HG03097 (cell line): ENCODE data around the gene FOXN4.

Experiments used
- ATAC-seq: cut with Tn5 transposase; IDR thresholded peaks from one replicate; pipeline ENCODE4 v1.9.1; 2021; ENCODE audit not compliant: unreplicated experiment, low FRiP score

The FOXN4 gene

DNA sequence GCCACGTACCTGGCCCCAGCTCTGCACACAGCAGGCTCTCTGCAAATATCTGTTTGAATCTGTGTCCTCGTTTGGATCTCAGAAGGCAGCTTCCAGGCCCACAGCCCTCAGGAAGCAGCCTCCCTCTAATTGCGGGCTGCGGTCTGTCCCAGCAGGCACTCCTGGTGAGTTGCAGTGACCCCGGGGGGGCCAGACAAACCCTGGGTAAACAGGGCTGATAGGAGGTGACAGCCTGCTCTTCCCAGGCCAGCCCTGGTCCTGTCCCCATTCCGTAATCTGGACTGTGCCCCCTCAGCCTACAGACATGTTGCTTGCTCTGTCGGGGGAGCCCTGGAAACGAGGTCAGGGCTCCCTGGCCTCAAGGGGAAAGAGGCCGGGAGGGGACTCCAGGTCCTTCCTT is 2.0 kb downstream of the FOXN4 start:
- ATAC-seq: no peak

DNA sequence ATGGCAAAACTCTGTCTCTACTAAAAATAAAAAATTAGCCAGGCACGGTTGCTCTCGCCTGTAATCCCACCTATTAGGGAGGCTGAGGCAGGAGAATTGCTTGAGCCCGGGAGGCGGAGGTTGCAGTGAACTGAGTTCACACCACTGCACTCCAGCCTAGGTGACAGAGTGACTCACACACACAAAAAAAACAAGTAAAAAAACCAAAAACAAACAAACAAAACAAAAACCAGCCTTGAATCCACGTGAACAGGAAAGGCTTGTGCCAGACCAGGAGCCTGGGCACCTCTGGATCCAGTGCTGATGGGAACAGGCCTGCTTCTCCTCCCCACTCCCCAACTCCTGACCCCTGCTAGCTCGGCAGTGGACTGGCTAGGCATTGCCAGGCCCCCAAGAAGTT is 3.5 kb downstream of the FOXN4 start:
- ATAC-seq: no peak

DNA sequence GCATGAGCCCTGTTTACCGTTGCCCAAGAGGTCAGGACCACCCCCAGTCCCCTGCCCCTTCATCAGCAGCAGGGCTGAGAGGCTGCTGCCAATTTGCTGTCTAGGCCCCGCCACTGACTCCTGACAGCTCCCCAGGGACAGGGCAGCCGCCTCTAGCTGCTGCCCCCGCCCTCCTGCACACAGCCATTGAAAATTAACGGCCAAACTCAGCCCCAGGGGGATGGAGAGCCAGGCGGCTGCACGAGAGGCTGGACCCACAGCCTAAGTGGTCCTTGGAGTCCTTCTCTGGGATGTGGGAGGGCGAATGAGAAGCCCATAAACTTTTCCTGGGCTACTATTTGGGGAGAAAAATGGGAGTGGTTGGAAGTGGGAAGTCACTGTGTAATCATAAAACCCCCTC is 4.6 kb downstream of the FOXN4 start:
- no peak for ATAC-seq

DNA sequence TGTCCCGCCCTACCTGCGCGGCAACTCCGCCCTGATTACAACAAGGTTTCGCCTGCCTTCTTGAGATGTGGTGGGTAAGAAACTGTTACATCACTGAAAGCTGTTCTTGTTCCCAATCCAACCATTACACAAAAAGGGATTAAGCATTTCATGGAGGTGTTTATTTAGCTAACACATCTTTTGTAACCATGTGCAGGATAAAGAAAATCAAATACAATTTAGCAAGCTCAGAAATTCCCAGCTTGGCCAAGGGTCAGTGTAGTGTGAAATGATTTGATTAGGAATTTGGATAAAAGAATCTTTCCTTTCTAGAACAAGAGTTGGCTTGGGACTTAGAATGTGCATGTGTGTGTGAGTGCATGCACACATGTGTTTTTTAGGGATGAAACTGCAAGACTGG is 6.3 kb downstream of the FOXN4 start:
- no peak for ATAC-seq

DNA sequence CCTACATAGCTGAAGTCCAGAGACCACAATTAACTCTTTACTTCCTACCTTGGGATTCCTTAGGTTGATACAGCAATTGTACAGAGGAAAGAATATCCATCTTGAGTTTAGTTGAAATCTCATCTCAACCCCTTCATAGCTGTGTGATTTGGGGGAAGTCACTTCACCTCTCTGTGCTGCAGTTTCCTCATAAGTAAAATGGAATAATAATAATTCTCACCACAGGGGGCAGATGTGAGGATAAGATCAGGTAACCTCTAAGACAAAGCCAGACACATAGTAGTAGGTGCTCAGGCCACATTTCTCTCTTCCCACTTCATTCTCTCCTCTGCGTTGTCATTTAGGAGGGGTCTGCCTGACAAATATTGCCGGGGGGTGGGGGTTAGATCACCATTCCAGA is 6.7 kb downstream of the FOXN4 start:
- ATAC-seq: no peak

DNA sequence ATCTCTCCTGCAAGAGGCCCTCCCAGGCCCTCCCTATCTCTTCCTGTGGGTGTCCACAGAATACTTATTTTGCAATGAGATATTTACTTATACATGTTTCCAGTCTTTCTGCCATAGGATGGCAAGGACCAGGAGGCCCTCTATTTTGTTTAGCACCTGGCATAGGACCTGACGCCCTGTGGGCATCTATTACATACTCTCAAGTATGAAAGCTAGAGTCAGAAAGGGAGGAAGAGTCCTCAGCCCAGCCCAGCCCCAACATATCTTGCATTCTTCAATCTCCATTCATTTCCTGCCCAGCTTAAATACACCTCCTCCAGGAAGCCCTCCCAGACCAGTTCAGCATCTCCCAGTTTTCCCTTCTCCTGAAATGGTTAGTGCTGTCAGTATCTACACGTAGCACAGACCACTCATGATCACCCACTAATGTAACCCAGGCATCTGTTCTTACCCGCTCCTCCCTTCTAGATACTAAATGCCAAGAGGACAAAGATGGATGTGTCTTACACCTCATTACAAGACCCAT is 7.4 kb downstream of the FOXN4 start:
- no peak for ATAC-seq

DNA sequence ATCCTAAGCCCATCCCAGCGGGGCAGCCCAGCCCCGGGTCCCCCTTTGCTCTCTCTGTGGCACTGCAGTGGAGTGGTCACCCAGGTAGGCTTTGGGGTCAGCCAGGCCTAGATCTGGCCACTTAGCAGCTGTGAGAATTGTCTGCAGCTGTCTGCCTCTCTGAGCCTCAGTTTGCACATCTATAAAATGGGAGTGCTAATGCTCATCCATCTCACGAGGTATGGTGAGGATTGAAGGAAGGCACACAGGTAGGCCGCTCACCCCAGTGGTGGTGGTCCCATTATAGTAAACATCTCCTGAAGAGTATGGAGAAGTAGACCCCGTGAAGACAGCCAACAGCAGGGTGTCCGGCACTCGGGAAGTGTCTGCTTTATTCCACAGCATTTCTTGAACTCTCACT is 9.2 kb downstream of the FOXN4 start:
- no peak for ATAC-seq

DNA sequence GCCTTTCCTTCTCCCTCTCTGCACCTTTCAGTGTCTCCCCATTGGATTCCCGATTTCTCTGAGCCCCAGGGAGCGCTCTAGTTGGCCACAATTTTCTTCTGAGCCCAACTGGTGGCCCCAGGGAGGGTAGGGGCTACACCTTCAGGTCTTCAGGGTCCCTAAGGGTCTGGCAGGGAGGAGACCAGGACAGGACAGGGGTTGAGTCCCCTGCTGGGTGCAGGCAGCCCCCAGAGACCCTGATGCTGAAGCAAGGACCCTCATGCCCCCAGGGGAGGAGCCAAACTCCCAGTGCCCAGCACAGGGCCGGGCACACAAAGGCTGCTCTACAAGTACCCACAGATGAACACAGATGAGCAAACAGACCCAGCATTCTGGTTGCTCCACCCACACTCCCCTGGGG is 12.7 kb downstream of the FOXN4 start:
- ATAC-seq: no peak

DNA sequence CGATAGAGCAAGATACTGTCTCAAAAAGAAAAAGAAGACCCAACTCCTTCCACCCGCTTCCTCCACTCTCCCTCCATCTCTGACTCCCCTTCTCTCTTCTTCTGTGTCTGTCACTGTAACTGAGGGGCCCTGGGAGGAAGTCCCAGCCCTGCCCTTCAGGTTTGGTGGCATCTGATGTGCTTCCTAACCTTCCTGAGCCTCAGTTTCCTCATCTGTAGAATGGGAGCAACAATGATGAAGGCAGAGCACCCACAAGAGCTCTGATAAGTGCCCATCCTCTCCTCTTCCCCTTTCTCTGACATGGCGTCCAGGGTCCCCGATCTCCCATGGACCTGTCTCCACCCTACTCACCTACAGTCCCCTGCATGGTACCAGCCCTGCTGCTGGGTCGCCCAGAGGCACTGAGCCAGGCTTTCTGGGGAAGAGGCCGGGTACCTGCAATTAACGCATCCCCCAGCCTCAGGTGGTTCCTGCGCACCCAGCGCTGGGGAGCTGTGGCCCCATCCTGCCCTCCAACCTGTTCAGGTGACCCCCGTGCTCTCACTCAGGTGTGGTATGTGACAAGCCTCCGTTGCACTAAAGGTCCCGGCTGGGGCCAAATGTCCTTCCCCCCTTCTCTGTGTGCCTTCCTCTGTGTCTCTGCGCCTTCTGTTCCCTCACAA is 13.2 kb downstream of the FOXN4 start:
- no peak for ATAC-seq

DNA sequence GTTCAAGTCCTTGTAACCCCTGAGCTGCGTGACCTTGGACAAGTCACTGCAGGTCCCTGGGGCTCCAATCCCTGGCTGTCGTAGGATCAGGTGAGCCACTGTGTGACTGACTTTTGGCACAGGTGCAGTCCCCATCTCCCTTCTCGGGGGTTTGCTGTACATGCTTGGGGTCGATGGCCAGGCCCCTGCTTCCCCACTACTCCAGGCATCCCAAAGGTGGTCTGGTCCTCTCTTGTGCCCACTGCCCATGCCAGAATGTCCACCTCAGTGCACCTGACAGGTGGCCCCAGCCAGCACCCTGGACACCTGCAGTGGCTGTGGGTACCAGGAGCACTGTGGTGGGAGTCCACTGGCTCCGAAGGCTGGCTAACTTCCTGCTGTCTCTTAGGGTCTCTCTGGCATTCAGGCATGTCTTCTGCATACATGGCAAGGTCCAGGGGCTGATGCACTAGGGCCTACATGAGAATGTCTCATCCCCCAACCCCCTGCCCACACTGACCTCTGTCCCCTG is 14.7 kb downstream of the FOXN4 start:
- ATAC-seq: no peak

DNA sequence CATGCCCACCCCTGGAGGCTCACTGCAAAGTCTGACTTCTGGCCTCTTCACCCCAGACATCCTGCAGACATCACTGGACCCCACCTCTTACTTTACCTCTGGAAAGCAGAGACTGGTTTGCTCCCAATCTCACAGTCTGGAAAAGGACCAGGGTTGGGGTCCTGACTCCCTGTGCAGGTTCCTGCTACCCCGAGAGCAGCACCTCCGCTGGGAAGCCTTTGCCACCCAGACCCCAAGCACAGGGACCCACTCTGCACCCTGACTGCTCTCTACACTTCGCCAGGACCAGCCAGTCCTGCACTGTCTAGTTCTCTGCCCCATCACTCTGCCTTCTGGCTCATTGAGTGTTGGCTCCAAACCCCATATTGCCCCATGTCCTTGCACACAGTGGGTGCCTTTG is 16.0 kb downstream of the FOXN4 start:
- ATAC-seq: no peak

DNA sequence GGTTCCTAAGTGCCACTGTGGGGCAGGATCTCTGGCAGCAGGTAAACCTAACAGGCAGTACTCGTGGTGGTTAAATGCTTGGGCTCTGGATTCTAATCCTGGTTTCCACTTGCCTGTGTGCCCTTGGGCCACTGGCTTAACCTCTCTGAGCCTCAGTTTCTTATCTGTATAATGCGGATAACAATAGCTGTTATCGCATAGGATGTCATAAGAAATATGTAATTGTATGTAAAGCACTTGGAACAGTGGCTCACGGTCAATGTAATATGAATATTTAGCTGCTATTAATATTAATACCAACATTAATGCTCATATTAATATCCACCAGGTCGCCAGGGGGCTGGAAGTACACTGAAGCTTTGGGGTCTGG is 16.8 kb downstream of the FOXN4 start:
- no peak for ATAC-seq

DNA sequence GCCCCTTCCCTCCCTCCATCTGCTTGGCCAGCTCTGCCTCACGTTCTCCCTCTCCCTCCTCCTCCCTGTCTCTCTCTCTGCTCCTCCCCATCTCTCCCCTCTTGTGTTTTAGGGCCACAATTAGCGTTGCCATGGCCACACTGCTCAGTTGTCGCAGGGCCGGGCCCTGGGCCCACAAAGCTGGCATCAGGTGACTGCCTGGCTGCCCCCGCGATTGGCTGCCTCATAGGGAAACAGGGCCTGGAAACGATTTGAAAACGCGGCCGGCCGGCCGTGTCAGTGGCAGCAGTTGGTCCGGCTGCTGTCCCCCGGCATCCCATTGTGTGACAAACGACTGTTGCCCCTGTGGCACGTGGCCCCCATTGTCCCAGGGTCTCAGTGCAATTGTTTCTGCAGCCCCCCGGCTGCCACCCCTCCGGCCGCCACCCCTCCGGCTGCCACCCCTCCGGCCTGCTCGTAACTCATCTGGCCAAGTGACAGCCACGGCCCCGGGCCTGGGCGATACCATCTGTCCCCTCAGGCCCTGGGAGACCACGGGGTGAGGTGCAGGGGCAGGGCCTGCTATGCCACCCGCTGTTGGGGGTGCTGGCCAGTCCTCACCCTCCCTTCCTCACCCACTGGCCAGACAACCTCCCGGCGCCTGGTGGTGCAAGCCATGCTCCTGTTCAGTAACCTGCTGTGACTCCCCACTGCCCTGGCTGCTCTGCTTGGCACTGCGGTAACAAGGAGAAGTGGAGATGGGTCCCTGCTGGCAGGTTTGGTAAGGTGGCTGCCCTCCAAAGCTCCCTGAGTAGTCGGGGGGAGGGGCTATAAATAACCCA is 17.4 kb downstream of the FOXN4 start:
- no peak for ATAC-seq

DNA sequence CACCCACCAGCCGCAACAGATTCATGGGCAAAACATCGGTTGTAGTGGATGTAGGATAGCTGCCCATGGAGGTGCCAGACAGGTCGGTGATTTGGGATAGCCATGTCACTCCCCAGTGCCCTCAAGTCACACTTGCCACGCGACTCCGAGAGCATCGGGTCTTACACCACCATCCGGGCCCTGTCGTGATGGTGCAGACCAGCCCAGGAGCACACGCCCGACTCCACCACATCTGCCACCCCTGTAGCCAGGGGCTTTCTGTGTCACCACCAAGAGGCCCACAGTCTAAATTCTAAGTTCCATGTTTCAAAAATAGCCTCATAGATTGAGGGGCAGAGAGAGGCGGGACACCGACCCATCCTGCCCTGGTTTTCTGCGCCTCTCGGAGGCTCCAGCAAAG is 18.0 kb downstream of the FOXN4 start:
- ATAC-seq: no peak

DNA sequence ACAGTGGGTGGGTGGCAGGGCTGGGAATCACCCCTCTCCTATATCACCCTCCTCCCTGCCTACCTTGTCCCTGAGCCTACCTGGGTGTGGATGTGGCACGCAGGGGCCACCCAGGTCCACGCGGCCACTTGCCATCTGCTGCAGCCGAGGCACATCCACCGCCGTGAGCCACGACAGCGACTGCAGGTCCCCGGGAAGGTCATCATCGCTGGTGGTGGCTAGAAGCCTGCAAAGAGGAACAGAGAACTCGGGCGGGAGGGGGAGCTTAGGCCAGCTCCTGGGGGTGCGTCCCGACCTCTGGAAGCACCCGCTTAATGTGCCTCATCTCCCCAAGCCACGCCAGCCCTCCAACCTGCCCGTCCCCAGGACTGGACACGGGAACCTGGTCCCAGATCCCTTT is 19.0 kb downstream of the FOXN4 start:
- ATAC-seq: no peak

DNA sequence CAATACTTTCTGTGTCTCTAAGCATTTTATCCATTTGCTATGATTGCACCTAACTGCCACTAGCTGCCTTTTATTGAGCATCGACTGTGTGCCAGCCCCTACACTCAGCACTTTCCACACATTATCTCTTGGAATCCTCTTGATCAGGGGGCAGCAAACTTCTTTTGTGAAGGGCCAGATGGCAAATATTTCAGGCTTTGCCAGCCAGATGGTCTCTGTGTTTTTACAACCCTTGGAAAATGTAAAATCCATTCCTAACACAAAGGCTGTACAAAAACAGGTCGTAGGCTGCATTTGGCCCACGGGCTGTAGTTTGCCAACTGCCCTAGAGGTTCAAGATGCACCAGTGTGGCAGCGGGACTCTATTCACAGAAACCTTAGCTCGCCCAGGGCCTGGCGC is 19.5 kb downstream of the FOXN4 start:
- no peak for ATAC-seq

DNA sequence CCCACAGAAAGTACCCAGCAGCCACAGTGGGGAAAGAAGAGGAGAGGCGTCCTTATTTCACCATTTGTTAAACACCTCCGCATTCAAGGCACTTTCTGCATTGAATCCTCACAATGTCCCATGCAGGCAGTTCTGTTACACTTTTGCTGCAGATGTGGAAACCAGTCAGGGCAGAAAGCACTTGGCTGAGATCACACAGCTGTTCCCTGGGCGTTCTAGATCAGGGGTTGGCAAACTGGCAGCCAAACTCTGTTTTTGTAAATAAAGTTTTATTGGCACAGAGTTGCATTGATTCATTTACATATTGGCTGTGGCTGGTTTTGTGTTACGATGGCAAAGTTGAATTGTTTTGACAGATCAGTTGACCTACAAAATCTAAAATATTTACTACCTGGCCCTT is 20.1 kb downstream of the FOXN4 start:
- ATAC-seq: no peak

DNA sequence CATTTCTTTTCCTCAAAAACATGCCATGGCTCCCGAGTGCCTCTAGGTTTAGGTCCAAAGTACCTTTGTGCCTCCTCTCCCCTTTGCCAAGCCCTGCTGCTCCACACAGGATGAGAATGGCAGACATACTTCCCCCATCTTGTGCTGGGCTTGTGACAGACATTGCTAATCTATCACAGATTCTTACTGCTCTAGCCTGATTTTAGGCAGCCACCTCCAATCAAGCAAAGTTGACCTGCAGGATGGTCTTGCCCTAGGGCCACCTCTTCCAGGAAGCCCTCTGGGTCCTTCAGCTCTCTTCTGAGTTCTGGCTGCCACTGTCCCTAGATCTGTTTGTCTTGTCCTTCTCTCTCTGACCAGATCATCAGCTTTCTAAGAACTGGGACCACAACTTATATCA is 20.5 kb downstream of the FOXN4 start:
- no peak for ATAC-seq

DNA sequence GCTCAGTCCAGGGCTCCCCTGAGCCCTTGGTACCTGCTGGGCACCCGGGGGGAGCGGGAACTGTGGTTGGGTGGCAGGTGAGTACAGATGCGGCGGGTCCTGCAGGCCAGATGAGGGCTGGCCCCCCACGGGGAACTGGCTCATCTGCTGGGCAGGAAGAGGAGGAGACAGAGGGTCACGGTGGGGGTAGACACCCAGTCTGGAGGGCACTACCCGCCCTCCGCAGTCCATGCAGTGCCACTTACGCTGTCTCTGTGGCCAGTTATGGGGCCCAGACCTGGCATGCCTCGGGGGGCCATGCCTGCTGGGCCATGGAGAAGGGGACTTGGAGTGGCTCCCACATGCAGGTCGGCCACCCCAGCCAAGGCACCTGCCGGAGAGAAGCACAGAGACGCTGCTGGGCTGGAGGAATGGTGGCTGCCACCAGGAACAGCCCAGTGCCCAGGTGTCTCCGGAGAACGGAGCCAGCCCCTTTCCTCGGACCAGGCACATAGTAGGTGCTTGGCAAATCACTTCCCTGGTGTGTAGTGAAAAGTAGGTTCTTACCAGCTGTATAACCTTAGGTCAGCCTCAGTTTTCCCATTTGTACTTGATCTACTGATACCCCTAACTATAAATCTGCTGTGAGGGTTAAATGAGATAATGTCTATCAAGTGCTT is 21.1 kb downstream of the FOXN4 start:
- ATAC-seq: no peak

DNA sequence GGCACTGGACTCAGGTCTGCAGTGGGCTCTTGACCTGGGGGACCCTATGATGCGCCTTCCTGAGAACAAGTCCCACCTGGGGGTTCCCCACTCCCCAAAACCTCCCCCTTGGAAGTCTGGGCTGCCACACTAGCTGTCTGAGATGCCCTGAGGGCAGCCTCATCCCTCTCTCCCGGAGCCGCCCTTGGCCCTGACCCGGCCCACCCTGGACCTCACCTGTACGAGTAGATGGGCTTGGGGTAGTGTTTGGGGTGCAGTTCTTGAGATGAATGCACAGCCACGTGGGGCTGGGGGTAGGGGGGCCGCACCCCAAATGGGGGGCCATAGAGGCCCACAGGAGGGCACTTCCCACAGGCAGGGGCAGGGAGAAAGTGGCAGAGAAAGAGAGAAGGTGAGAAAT is 21.9 kb downstream of the FOXN4 start:
- no peak for ATAC-seq

DNA sequence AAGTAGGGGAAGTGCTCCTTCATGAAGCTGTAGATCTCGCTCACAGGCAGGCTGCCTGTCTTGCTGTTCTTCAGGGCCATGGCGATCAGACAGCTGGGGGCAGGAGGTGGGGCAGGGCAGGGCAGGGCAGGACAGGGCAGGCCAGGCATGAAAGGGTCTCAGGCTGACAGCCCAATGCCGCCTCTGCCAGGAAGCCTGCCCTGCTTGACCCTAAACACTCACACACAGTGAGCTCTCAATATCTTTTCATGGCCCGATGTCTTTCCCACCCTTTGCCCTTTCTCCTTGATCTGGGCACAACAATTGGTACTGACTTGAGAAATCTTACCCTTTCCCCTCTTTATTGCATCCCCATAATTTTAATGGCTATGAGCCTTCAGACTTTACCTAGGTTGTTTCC is 22.4 kb downstream of the FOXN4 start:
- no peak for ATAC-seq

DNA sequence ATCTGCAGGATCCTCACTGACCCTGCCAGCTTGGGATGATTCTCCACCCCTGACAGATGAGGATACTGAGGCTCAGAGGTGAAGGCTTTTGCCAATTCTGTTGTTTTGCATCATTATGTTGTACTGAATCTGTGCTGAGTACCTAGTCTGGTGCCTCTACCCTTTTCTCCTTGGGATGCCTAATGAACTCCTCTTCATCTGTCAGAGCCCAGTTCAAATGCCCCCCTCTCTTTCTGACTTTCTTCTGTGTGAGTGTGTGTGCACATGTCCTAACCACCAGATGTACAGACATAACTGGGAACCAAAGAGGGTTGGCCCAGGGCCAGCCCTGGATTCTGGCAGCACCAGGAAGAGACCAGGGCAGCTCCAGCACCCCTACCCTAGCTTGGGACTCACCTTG is 22.8 kb downstream of the FOXN4 start:
- no peak for ATAC-seq
